H1 (cell line): ENCODE results near the gene GLUD1.
"Not testable (repeated sequence)": the region's sequence is repeated elsewhere in the genome, so short reads cannot be mapped to it uniquely, and the experiment has no call there.

Source experiments
- CEBPB ChIP-seq: IDR thresholded peaks from 2 replicates; pipeline ENCODE4 v1.6.1; 2012; ENCODE audit warnings: low read depth, low read length
- CTCF ChIP-seq, 3 experiments: IDR thresholded peaks; 1 replicate in 2 of 3; 2 replicates in 1 of 3; pipeline versions ENCODE4 v1.5.1 to v1.6.1; 2011; ENCODE audit warnings: low read length in 3 of 3, mild to moderate bottlenecking in 3 of 3, inconsistent platforms in 2 of 3, low read depth in 1 of 3, moderate library complexity in 1 of 3; ENCODE audit not compliant: insufficient read depth in 1 of 3; ENCODE audit errors: control extremely low read depth in 1 of 3
- MAX ChIP-seq: IDR thresholded peaks from 2 replicates; pipeline ENCODE4 v1.6.1; 2012; ENCODE audit warnings: inconsistent platforms

- not testable (repeated sequence) for TF ChIP-seq CTCF (IDR thresholded peaks at IDR 0.05; ENCODE audit: control extremely low read depth in 1 of 3, insufficient read depth in 1 of 3, low read depth in 1 of 3, low read length in 3 of 3); MAX; CEBPB
Observed at GRCh38 chr10:87118122-87118521, 23.5 kb upstream of the GLUD1 start.
